NOMO-1 treated with dmso at 0.1 percent for 144 hours (cell line): Measurements from ENCODE around the gene ZNF638.

ENCODE experiments used
- DNase-seq: peaks from one replicate; lab custom pipeline; 2025; ENCODE audit not compliant: unreplicated experiment; lab: John Stamatoyannopoulos, UW

Gene ZNF638

GRCh38 chr2:71455011-71455740 lies 123.6 kb downstream of the ZNF638 start:
- no peak for DNase-seq

GRCh38 chr2:71455741-71456569 lies 124.4 kb downstream of the ZNF638 start:
- DNase-seq = no peak

GRCh38 chr2:71456617-71457016 lies 125.0 kb downstream of the ZNF638 start:
- DNase-seq = no peak

GRCh38 chr2:71457123-71457915 lies 125.7 kb downstream of the ZNF638 start:
- no peak for DNase-seq

- no peak for DNase-seq
Observed at GRCh38 chr2:71457923-71458322, 126.3 kb downstream of the ZNF638 start.

- no peak for DNase-seq
Observed at GRCh38 chr2:71458413-71459083, 127.0 kb downstream of the ZNF638 start.

- DNase-seq = no peak
Observed at GRCh38 chr2:71459084-71459431, 127.5 kb downstream of the ZNF638 start.

- no peak for DNase-seq
Observed at GRCh38 chr2:71460056-71460455, 128.5 kb downstream of the ZNF638 start.

- DNase-seq = no peak
Observed at GRCh38 chr2:71460595-71461303, 129.2 kb downstream of the ZNF638 start.

- no peak for DNase-seq
Observed at GRCh38 chr2:71461304-71461671, 129.7 kb downstream of the ZNF638 start.

- no peak for DNase-seq
Observed at GRCh38 chr2:71462056-71462605, 130.5 kb downstream of the ZNF638 start.

- no peak for DNase-seq
Observed at GRCh38 chr2:71462641-71463341, 131.2 kb downstream of the ZNF638 start.

- DNase-seq = no peak
Observed at GRCh38 chr2:71463342-71463654, 131.7 kb downstream of the ZNF638 start.

GRCh38 chr2:71464389-71464788 lies 132.8 kb downstream of the ZNF638 start:
- DNase-seq = no peak

GRCh38 chr2:71465356-71465755 lies 133.8 kb downstream of the ZNF638 start:
- DNase-seq = no peak

- no peak for DNase-seq
Observed at GRCh38 chr2:71465961-71466300, 134.3 kb downstream of the ZNF638 start.

GRCh38 chr2:71466301-71467179 lies 135.0 kb downstream of the ZNF638 start:
- no peak for DNase-seq

- no peak for DNase-seq
Observed at GRCh38 chr2:71467180-71467815, 135.7 kb downstream of the ZNF638 start.
